HG03575 (cell line): ENCODE results near the gene CERKL.
A peak's percentile ranks its signal among the peaks of the same experiment; 100 is the strongest.

Source experiments
- ATAC-seq: cut with Tn5 transposase; IDR thresholded peaks from one replicate; pipeline ENCODE4 v1.9.1; 2021; ENCODE audit not compliant: unreplicated experiment, insufficient number of reproducible peaks, low FRiP score; ENCODE audit errors: extremely low read depth

The CERKL gene

GRCh38 chr2:181679544-181679979 lies 22.7 kb upstream of the CERKL start:
- no peak for ATAC-seq

DNA sequence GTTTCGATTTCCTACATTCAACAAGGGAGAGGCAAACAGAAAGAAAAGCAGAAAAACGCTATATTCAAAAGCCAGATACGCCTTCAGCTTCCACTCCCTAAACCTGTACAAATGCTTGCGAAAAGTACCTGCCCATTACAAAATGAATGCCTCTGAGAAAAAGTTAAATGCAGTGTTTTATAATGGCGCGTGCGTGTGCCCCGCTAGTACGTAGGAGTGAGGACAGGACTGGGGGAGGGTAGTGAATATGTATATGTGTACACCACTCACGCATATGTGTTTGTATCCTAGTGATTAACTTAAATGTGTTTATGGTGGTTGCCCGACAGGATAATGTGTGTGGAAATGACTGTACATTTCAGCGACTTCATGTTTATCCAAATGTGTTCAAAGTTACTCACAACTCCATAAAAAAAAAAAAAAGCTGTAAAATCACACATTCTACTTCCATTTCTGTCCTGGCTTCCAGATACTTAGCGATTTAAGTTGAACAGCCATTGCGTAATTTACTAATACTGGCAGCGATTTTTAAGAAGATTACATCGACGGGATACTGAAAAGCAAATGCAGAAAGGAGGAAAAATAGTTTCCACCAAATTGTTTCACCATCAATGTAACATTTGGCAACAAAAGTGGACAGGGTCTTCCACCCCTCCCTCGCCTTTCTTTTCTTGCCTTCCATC lies 22.1 kb upstream of the CERKL start:
- ATAC-seq: no peak

DNA sequence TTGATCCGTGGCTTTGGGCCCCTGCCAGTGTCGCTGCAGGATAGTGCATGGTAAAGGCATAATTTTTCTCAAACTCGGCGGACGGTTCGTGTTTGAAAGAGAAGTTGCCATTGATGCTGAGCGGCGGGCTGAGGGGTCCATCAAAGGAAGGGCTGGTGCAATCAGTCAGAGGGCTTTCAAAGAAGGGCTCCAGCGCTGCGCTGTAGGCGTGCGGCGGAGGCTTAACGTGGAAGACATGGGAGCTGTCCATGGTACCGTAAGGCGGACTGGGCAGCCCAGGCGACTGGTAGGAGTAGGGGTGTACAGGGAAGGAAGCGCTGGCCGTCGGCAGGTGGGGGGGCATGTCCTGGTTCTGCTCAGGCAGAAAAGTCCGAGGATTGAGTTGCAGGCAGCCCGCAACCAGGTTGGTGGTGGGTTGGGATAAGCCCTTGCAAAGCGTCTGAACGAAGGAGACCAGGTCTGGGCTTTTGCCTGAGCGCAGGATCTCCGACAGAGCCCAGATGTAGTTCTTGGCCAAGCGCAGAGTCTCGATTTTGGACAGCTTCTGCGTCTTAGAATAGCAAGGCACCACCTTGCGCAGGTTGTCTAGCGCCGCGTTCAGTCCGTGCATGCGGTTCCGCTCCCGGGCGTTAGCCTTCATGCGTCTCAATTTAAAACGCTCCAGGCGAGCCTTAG lies 21.1 kb upstream of the CERKL start:
- ATAC-seq: no peak

DNA sequence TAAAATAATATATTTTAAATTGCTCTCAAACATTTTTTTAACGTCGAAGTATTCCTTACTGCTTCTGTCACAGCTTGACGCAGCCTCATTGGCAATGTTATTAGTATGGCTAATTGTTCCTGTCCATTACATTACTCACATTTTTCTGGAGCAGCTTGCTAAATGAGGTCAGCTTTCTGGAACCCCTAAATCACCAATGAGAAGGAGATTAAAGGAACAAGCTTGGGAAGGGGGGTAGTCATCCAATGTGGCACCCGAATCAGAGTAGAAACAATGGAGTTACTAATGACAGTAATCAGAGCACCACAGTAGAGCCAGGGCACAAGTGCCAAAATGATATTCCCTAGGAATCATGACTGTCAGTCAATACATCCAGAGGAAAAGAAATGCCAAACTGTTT lies 18.3 kb upstream of the CERKL start:
- no peak for ATAC-seq

GRCh38 chr2:181674461-181674860 lies 17.6 kb upstream of the CERKL start:
- ATAC-seq: no peak

DNA sequence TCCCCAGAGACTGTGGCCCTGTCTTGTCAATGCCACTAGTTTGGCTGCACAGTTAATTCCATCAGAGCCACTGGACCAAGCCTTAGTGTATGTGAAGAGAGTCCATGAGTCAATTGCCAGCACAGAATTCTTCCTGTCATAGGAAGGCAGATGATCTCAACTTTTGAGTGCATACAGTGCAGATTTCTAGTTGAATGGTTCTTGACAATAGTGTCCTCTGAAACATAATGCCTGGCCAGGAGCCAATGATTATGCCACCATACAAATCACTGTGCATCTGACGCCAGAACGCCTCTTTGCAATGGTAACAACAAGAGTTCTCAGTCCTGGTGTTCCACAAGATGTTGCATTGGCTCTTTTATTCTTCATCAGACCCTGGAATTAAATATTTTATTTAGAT lies 16.3 kb upstream of the CERKL start:
- ATAC-seq: no peak

- ATAC-seq: peak; percentile 70
These were observed 15.5 kb upstream of the CERKL start for GRCh38 chr2:181672255-181673008.

DNA sequence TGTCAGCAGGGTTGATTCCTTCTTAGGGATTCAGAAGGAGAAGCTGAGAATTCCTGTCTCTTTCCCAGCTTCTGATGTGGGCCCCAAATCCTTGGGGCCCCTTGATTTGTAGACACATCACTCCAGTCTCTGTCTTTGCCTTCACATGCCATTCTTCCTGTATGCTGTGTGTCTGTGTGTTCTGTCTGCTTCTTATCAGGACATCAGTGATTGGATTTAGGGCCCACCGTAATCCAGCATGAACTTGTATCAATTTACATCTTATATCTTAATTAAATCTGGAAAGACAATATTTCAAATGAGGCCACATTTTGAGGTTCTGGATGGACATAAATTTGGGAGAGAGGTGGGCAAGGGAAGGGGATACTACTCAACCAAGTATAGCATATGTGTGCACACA lies 13.7 kb upstream of the CERKL start:
- no peak for ATAC-seq

DNA sequence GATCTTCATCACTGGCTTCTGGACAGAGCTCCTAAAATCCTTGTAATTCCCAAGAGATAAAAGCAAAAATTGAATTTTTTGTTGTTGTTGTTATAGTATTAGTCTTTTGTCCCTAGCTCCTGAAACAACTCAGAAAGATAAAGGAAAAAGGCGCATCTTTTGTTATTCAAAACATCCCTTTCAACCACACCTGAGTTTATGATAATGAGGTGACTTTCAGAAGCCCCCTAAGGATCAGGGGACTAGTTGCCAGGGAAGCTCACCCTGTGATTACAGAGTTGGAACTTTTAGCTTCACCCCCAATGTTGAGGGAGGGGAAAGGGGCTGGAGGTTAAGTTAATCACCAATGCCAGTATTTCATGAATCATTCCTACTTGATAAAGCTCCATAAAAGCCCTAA lies 10.3 kb upstream of the CERKL start:
- ATAC-seq: no peak

DNA sequence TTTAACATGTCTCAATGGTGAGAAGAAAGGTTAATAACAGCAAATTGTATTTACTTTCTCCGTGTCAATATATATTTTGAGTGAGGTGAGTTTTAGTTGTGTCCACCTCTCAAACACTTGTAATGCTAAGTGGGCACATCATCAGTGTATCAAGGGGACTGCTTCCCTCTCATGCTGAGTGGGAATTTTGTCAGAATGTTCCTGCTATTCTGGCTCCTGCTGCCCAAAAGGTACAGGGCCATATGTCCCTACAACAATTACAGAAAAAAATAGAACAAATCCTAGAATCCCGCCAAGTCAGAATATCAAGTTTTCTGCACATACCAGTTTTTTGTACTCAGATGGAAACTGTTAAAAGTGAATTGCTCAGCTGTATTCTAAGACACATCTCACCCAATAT lies 5.4 kb upstream of the CERKL start:
- no peak for ATAC-seq

- no peak for ATAC-seq
These were observed 3.3 kb upstream of the CERKL start for GRCh38 chr2:181660181-181660580.

GRCh38 chr2:181658444-181658843 lies 1.5 kb upstream of the CERKL start:
- ATAC-seq: no peak

GRCh38 chr2:181657379-181657778 lies 474 bp upstream of the CERKL start:
- ATAC-seq: no peak

- no peak for ATAC-seq
These were observed 1.4 kb downstream of the CERKL start for GRCh38 chr2:181655519-181655918.

DNA sequence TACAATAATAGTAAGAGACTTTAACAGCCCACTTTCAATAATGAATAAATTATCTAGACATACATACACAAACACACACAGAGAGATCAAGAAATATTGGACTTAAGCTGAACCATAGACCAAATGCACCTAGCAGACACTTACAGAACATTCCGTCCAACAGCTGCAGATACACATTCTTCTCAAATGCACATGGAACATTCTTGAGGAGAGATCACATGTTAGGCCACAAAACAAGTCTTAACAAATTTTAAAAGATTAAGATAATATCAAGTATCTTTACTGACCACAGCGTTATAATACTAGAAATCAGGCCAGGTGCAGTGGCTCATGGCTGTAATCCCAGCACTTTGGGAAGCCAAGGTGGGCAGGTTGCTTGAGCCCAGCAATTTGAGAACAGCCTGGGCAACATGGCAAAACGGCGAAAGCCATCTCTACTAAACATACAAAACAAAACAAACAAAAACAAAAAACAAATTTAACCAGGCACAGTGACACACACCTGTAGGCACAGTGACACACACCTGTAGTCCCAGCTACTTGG lies 7.4 kb downstream of the CERKL start:
- ATAC-seq: no peak

DNA sequence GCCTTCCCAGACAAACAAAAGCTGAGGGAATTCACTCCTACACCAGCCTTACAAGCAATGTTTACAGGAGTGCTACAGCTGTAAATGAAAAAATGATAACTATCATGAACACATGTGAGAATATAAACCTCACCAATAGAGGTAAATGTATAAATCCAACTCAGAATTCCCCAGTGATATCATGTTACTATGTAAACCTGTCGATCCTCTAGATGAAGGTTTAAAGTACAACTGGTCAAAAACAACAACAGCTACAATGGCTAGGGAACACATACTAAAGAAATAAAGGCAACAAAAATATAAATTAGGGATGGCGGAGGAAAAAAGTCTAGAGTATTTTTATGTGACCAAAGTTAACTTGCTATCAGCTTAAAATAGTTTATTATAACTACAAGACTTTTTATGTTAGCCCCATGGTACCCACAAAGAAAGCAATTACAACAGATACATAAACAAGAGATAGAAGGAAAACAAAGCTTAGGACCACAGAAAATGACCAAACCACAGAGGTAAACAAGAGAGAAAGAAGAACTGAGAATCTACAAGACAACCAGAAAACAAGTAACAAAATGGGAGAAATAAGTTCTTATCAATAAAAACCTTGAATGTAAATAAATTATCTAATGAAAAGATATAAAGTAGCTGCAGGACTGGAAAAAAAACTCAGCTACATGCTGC lies 8.3 kb downstream of the CERKL start:
- ATAC-seq: no peak

DNA sequence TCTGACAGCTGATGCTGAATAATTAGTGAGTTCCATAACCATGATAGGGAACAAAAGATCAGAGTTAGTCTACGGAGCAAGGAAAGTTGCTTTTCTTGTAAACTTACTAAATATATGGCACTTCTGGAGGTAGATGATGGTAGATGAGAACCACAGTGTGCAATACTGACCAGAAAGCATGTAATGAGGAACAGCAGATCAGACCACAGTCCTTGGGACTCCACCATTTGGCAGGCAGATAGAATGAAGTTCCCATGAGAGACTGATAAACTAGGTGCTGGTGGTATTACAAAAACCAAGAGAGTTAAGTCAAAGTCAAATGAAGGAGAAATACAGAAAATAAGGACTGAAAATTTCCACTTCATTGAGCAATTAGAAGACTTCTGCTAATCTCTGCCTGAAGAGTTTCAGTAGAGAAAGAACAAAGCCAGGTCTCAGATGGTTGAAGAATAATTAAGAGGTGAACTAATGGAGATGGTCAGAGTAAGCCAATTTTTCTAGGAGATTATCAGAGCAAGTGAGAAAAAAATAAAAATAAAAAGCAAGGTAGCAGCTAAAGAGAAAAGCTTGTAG lies 10.4 kb downstream of the CERKL start:
- ATAC-seq: no peak

GRCh38 chr2:181643151-181643550 lies 13.8 kb downstream of the CERKL start:
- no peak for ATAC-seq

GRCh38 chr2:181642086-181642485 lies 14.8 kb downstream of the CERKL start:
- no peak for ATAC-seq
